CD4-positive, alpha-beta T cell treated with Interleukin-2 at 100 ng/mL for 4 hours (primary cell): ENCODE data around the gene PRKCQ.

Source experiments
- DNase-seq: peaks from one replicate; pipeline ENCODE4 v3.0.0-alpha.2; 2020; ENCODE audit warnings: low spot score

Gene PRKCQ

DNA sequence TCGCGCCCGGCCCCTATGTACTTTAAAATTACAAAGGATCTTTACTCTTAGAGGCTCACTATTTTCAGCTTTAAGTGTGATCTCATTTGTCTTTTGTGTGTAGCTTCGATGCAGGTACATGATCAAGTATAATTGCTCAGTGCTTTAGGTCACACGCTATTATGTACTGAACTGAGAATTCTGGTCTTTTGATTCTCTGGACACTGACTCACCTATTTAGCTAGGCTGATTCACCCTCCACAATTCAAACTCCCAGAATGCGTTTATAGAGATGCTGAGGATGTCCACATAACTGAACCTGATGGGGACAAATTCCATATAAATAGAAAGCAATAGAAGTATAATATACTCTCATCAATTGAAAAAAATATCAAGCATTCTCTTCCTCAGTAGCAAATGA, 57.8 kb downstream of the PRKCQ start:
- DNase-seq, result no peak

DNA sequence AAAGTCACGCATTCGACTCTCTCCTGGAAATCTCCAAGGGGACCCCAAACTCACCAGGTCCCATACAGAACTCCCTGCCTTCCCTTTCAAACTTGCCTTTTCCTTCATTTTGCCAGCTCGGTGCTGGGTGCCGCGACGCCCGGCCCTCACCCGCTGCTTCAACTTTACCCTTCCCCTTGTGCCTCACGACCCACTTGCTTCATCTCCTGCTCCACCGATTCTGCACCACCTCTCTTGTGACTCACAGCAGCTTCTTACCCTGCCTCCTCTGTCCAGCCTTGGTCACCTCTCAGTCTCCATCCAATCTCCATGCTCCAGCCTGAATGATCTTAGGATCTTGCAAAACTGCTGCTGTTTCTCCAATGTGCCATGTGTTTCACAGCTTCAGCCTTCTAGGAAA, 59.9 kb downstream of the PRKCQ start:
- no peak for DNase-seq

DNA sequence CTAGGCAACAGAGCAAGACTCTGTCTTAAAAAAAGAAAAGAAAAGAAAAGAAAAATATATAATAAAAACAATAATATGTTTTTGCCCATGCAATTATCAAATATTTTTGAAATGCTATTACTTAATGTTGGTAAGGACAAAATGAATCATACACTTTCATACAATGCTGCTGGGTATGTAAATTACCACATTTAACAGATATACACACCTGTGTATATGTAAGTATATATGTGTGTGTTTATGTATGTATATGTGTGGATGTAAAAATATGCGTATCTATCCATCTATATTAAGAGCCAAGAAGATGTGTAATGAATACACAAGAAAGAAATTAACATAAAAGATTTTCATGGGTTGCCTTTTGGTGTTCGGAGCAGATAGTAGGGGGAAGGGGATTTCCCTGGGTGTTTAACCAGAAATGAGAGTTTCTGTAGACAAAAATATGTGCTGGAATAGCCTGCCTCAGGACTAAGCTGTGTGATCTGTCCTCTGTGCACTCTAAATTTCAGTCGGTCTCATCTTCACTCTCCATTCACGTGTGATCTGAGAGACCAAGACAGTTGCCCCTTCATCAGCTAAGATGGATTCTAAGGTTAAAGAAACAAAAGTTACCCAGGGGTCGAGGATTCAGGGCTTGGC, 61.2 kb downstream of the PRKCQ start:
- peak; percentile 50 for DNase-seq

DNA sequence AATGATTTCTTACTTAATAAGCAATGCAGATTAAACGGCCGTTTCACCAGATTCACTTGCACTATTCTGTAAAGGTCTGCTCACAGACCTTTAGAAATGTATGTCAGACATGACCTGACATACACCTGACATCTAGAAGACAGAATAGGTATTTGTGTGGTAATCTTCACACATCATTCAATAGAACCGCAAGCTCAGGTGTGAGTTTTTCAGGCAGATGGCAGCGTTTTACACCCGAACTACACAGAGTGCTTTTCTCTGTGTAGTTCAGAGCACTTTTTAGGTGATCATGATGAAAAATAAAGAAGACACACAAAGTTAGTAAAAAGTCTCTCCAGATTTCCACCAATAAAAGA, 63.2 kb downstream of the PRKCQ start:
- peak; percentile 44 for DNase-seq

DNA sequence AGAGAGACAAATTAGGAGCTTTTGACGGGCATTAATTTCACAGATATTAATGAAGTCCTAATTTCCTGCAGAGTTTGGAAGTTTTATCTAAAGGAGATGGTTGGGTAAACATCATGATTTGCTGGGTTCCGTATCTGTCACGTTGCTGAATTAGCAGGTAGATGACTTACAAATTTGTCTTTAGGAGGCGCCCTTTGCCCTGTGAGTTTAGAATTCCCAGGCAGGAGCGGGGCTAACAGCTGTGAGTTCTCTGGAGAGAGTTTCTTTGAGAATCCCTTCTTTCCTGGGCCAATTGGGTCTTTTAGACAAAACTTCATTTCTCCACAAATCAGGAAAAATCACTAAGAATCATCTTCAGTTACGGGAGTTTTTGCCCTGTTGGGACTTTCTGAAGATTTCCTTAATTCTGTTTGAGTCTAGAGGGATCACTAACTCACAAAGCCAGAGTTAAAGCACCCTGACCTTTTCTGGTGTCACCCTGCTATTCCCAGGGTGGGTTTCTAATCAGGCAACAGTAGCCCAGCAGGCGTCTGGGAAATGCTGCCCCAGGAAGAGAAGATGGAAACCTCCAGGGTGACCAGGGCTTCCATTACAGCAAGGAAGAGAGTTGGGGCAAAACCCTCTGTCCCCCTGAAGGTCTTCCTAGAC, 63.7 kb downstream of the PRKCQ start:
- DNase-seq, result no peak

DNA sequence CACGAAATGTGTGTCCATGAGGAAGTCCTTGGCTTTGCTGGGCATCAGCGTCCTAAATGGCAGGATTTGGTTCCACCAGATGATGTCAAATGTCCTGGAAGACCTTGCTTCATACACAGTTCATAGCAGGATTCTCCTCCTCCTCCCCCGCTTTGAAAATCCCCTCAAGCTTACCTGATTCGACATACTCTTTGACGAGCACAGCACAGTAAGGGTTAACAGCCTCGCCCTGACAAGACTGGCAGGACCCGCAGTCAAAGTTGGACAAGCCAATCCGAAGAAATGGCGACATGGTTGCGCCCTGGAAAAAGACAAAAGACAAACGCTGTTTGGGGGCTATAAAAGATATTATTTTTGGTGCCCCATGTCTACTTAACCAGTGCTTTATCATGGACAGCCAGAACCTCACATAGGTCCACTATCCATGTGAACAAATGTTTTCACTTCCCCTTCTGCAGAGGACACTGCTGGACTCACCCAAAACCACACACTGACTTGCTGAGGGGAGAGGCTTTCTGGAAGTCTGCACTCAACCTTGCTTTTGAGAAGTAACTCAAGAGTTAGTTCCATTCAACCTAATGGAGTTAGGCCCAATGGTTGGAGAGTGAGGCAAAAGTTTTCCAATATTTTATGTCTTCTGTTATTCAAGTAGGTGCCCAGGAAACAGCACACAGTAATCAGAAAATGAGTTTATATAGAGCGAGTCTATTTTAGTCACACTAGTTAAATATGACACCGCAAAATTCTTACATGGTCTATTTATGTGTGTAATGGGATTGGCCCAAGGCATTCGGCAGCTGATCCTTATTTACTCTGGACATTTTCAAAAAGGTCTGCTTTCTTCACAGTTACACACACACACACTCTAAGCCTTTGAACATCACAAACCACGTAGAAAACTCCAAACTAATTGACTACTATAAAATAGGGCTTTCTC, 65.0 kb downstream of the PRKCQ start:
- no peak for DNase-seq

DNA sequence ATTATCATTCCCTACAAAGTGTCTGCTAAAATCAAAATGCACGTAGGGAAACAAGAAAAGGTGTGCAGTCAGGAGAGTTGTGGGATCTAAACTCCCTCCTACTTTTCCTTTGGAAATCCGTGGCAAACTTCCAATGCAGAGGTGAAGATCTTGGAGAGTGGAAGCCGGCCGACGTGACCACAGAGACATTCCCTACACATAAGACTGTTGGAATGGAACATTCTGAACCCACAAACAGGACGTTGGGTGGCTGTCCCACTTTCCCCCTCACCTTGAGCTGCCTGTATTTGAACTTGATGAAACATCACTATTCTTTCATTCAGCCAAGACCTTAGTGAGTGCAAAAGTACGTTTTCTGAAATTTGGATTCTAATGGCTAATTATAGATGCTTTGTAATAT, 65.9 kb downstream of the PRKCQ start:
- DNase-seq, result no peak

DNA sequence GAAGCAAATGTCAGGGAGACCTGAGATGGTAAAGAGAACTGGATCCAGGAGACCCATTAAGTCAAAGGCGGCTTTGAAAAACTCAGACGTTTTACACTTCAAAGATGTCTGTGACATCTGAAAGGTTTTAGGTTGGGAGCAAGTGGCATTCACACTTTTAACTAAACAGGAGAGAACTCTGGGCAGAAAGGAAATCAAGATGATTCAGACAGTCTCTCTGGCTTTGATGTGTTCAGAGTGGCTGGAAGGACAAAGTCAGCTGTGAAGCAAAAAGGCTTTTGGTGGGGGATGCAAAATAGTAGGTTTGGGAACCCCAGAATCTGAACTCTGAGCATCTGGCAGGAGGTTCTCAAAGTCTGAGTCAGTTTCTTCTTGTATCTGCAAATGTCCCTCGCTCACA, 66.6 kb downstream of the PRKCQ start:
- DNase-seq, result peak; percentile 77

DNA sequence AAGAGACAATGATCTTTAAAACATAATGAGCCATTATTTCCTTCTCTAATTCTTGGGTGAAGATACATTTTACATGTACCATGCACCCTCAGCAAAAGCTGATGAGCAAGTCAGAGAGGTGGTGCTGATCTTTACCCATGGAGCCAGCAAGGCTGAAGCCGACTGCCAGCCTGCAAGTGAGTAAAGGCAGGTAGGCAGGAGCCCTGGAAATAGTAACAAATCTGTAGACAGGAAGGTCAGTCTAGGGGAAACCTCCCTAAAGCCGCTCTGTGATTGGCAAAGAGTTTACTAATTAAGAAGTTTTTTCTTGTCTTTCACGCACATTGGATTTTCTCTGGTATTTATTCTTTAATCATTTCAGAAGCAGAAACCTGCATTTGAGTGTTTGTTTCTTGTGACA, 67.9 kb downstream of the PRKCQ start:
- DNase-seq, result no peak

DNA sequence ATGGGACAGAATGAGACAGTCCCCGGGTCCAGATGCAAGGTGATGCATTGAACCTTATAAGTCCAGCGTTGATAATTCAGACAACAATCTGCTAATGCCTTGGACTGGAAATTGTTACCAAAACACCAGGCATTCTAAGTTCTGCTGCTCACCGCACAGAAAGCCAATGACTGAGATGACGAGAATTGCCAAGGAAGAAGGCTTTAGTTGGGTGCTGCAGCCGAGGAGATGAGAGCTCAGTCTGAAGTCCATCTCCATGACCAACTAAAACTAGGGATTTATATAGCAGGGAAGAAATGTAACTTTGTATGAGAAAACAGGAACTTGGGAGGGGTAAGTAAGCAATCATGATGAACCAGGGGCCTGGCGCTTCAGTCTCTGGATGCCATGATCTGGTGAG, 68.7 kb downstream of the PRKCQ start:
- no peak for DNase-seq

DNA sequence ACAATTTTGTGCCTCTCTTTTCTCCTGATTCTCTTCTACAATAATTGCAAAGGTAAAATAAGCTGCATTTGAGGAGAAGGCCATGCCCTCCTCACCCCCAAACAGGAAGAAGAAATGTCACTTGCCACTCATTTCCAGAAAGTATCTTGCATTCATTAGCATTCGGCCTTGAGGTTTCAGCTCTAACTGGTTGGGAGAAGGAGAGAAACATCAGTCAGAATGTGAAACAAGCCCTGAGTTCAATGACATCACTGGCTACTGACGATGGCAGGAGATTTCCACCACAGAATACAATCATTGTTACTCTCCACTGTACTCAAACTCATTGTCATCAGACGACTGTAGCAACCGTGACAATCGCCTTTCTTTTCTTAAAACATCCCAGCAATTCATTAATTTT, 72.8 kb downstream of the PRKCQ start:
- peak; percentile 43 for DNase-seq

DNA sequence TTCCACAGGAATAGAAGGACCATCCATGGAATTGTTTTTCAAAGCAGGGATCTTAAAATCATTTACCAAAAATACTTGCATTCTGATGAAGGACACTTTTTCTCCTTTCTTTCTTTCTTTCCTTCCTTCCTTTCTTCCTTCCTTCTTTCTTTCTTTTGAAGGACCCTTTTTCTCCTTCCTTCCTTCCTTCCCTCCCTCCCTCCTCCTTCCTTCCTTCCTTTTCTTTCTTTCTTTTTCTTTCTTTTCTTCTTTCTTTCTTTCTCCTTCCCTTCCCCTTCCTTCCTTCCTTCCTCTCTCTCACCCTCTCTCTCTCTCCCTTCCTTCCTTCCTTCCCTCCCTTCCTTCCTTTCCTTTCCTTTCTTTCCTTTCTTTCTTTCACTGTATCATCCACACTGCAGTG, 74.8 kb downstream of the PRKCQ start:
- no peak for DNase-seq

DNA sequence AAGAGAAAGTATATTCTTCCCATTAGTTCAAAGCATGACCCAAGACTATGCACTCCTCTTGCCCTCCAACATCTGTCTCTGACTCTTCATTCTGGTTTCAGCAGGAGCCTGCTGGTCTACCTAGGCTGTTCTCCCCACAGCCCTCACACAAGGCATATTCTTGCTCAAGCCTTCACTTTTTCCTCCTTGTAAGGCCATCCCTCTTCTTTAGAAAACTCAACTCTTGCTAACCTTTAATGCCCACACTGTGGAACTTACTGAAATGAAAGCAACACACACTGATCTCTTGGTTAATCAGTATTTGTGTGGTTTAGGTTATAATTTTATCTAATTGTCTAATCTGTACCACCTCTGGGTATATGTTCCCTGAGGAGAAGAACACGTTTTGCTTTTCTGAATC, 75.8 kb downstream of the PRKCQ start:
- no peak for DNase-seq

DNA sequence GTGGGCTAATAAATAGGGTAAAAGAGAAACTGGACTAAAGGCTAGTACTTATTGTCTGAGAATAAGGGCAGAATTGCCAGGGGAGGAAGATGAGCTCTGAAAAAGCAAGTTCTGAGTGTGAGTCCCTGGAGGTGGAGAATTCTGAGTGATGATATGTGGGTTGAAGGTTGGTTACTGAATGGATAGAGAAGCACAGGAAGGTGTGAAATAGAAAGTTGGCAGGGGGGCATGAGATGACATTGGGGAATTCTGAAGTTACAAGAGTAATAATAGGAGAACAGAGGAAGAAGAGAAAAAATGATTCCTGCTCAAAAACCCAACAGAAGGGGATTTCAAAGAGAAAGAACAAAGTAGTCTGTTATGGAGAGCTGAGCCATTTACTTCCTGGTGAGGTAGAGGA, 76.9 kb downstream of the PRKCQ start:
- no peak for DNase-seq

DNA sequence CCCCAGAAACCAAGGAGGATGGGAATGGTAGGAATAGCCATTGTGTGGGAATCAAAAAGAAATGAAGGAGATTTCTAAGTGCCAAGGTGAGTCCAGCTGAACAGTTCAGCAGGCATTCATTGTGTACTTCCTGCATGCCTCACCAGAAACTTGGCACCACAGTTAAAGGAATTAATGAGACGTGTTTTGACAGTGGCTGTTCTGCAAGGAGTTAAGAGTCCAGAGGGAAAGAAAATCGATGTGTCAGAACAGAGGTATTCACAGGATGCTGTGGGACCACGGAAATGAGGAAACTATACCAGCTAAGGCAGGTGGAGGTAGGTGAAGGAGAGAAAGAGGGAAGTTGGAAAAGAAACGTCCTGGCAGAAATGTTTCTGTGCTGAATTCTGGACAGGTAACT, 78.1 kb downstream of the PRKCQ start:
- DNase-seq, result no peak

DNA sequence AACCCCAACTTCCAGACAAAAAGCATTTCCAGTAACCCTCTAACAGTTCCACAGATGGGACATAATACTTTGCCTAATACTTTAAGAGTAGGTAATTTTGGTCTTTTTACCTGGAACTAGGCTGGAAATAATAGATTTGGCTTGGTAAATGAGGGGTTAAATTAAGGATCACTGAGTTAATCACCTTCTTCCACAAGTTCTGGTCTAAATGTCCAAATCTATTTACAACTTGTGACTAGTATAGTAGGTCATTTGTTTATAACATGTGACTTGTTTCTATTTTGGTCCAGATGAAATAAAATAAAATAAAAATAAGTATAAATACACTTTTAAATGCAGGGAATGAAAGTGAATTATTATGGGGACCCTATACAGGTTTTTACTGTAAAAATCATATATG, 80.1 kb downstream of the PRKCQ start:
- DNase-seq, result no peak

DNA sequence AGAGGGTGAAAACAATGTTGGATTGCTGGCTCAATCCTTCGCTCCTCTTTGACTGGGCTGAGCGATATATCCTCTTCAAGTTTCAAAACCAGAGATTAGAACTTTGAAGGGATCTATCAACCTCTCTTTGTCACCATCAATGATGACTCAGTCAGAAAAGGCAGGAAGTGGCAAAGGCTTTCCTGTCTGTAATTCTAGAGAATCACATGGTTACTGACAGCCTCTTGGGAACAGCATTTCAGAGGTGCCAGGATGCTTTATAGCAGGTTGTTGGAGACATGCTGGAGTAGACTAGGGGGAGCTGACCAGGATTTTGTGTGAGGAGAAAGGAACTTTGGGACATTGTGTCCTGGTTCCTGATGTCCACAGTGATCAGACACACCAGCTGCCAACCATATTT, 81.3 kb downstream of the PRKCQ start:
- peak; percentile 83 for DNase-seq

DNA sequence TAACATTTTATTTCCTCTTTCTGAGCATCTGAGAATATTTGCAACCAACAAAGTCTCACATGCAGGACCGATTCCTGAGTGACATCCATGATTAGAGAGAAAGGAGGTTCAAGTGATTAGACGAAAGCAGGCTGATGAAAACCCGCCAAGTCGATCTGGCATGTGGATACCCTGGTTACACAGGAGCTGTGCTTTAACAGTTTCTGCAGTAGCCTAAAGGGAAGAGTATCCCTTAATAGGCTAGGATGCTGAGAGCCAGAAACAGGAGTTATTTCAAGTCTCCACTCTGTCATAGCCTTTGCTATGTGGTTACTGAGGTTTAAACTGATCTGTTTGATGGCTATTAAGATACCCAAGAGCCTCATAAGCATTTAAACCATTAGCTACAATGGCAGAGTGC, 82.5 kb downstream of the PRKCQ start:
- DNase-seq, result no peak

DNA sequence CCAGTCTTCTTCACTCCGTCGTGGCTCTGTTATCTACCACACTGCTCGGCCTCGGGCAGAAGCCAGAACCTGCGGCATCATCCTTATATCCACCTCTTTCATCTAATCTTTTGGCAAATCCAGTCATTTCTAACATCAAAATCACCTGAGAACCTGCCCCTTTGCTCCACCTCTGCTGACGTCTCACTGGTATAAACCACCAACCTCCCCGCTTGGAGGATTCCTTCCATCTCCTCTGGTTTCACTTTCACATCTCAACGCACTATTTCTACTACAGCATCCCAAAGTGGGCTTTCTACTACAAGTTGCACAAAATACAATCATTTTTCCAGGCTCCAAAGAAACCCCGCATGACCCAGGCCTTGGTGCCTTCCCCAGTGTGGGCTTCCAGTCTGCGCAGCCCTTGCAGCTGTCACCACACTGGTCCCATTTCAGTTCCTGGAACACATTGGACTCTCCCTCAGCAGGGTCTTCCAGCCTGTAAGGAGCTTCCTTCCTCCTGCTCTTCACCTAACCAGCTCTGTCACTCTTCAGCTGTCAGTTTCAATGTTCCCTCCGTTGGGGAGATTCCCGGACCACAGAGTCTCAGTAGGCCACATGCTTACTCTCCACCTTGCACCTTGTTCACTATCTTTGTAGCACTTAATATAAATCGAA, 85.0 kb downstream of the PRKCQ start:
- DNase-seq, result peak; percentile 70

DNA sequence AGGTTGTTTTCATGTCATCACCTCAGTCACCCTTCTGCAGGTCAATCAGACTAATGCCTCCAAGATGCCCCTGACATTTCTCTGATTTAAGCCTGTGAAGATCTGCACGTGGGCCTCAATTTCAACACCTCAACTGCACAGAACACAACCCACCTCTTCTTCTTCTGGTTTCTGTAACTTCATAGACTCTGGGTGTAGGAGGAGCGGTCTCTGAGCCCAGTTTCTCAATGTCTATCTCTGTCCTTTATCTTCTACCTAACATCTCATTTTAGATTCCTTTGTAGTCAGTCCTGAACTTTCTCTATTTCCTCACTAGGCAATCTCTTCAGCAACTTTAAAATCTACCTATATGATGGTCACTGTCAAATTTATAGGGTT, 85.6 kb downstream of the PRKCQ start:
- DNase-seq, result no peak

DNA sequence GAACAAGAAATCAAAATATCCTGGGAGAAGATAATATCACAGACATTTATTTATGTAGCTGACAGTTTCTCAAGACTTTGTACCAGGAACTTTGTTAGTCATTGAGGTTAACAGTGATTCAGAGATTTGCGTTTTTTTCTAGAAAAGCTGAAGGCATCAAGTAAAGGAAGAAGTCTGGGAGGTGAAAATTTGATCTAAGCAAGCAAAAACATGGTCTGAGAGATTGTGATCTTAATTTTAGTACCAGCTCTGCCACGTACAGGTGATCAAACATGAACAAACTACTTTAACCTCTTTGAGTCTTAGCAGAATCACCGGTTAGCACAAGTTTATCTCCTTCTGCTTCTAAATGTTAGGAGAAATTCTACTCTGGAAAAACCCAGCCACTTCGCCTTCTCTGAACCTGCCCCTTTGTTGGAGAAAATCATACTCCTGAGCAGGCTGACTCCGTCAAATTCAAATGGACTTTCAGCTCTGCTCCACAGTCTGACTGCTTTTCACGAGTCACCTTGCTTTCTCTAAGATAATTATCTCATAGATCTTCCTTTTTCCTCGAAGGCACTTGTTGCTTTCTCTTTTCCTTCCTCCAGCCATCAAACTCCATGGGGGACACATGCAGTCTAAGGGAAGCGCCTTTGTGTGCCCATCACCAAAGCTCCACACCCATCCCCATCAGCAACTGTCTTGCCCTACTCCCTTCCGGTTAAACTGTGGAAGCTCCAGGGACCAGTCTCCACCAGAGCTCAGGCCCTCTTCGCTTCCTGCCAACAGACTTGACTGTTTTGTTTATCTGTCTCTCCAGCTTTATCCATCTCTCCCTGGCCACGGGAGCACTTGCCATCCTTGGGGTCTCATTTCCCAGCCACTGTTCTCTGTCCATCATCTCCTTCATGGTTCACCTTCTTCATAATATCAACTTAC, 86.3 kb downstream of the PRKCQ start:
- DNase-seq, result peak; percentile 85

DNA sequence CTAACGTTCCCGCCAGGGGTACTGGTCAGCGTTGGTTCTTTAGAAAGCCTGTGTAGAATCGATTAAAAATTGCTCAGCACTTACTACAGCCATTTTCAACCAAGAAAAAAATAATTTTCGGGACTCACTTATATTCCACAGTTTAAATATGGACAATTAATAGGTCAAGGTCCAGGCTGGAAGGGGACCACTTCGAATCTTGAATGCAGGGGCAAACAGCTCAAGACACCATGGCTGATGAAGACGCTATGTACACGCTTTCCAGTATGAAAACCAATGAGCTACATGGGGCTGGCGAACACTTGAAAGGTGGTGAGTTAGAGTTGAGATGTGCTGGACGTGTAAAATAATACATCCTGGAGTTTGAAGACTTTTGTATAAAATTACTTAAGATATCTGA, 87.2 kb downstream of the PRKCQ start:
- DNase-seq, result no peak
